Stimulated activated CD8-positive, alpha-beta memory T cell treated with anti-CD3 and anti-CD28 coated beads, Interleukin-12 subunit alpha, Interleukin-12 subunit beta, amount 100 ng/mL, for 24 hours (primary cell): ENCODE results near the gene CORO2B.
"Not testable (repeated sequence)": the region's sequence is repeated elsewhere in the genome, so short reads cannot be mapped to it uniquely, and the experiment has no call there.

ENCODE experiments used
- DNase-seq: peaks from one replicate; pipeline ENCODE4 v3.0.0-alpha.2; 2020; ENCODE audit errors: extremely low read depth

CORO2B gene

GRCh38 chr15:68644996-68645395 lies 66.2 kb downstream of the CORO2B start:
- DNase-seq = no peak

GRCh38 chr15:68646156-68646555 lies 67.4 kb downstream of the CORO2B start:
- DNase-seq = no peak

- no peak for DNase-seq
Observed at GRCh38 chr15:68646696-68647095, 67.9 kb downstream of the CORO2B start.

- DNase-seq = not testable (repeated sequence)
Observed at GRCh38 chr15:68647361-68647760, 68.6 kb downstream of the CORO2B start.

GRCh38 chr15:68650901-68651709 lies 72.3 kb downstream of the CORO2B start:
- DNase-seq = no peak

GRCh38 chr15:68651916-68652525 lies 73.2 kb downstream of the CORO2B start:
- DNase-seq = no peak

- DNase-seq = no peak
Observed at GRCh38 chr15:68653031-68653635, 74.3 kb downstream of the CORO2B start.

GRCh38 chr15:68653801-68654200 lies 75.0 kb downstream of the CORO2B start:
- DNase-seq = no peak

GRCh38 chr15:68654786-68655560 lies 76.2 kb downstream of the CORO2B start:
- DNase-seq = no peak

GRCh38 chr15:68655686-68656437 lies 77.1 kb downstream of the CORO2B start:
- DNase-seq = no peak

- DNase-seq = no peak
Observed at GRCh38 chr15:68656438-68656739, 77.6 kb downstream of the CORO2B start.

GRCh38 chr15:68658151-68658550 lies 79.4 kb downstream of the CORO2B start:
- DNase-seq = no peak

- DNase-seq = no peak
Observed at GRCh38 chr15:68658641-68659358, 80.0 kb downstream of the CORO2B start.

GRCh38 chr15:68663526-68663925 lies 84.7 kb downstream of the CORO2B start:
- no peak for DNase-seq

- no peak for DNase-seq
Observed at GRCh38 chr15:68666120-68666811, 87.5 kb downstream of the CORO2B start.

- no peak for DNase-seq
Observed at GRCh38 chr15:68666812-68667450, 88.1 kb downstream of the CORO2B start.

GRCh38 chr15:68667800-68668625 lies 89.2 kb downstream of the CORO2B start:
- DNase-seq = no peak

GRCh38 chr15:68668926-68669600 lies 90.3 kb downstream of the CORO2B start:
- DNase-seq = no peak
